ENCODE results near the gene ATP8A2. TPM values are rescaled to one million over a fixed set of nuclear protein-coding genes. Genes with fewer than 3 reads are reported as not detected.
"Not testable (repeated sequence)": the region's sequence is repeated elsewhere in the genome, so short reads cannot be mapped to it uniquely, and the experiment has no call there.

The ATP8A2 gene
- total RNA-seq, 2 donors from 2014 or later = 0.23 to 6.1 TPM

- intact Hi-C loops (cut with DNase I) = no loop called here
- no peaks in the 10 kb centered on the region for H3K27me3 ChIP-seq (replicated peaks; ENCODE audit: insufficient read depth)
- whole genome bisulfite sequencing = 56% methylated on average over 4 of the region's 4 CpGs
- H3K9me3 ChIP-seq = no peaks in the 10 kb centered on the region
- H3K4me3 ChIP-seq = no peak overlapping the region
- H3K4me1 ChIP-seq (replicated peaks) = no peaks in the 10 kb centered on the region
- H3K36me3 ChIP-seq = no peaks in the 10 kb centered on the region
- DNase-seq (ENCODE audit: low spot score) = no peak
- TF ChIP-seq POLR2AphosphoS5 (IDR thresholded peaks at IDR 0.05) (no peak), CTCF (IDR thresholded peaks at IDR 0.05) (no peak), POLR2A (IDR thresholded peaks at IDR 0.05) (no peak)
- no peak overlapping the region for H3K27ac ChIP-seq
These were observed 412.3 kb downstream of the ATP8A2 start for GRCh38 chr13:25784119-25784518.

GRCh38 chr13:25790137-25790536 lies 418.4 kb downstream of the ATP8A2 start:
- H3K4me3 ChIP-seq; H3K27me3 ChIP-seq (replicated peaks; ENCODE audit: insufficient read depth); H3K9me3 ChIP-seq; H3K4me1 ChIP-seq (replicated peaks); intact Hi-C loops (cut with DNase I); DNase-seq (ENCODE audit: low spot score); H3K27ac ChIP-seq; H3K36me3 ChIP-seq: not testable (repeated sequence)
- 95% methylated on average over 1 of the region's 1 CpG for WGBS

GRCh38 chr13:25795277-25795676 lies 423.5 kb downstream of the ATP8A2 start:
- intact Hi-C loops (cut with DNase I) = no loop called here
- WGBS = 91% methylated on average over 1 of the region's 1 CpG

GRCh38 chr13:25796474-25796873 lies 424.7 kb downstream of the ATP8A2 start:
- Histone ChIP-seq H3K4me1 (replicated peaks) (no peaks in the 10 kb centered on the region), H3K9me3 (no peaks in the 10 kb centered on the region), H3K27ac (no peak overlapping the region), H3K36me3 (no peaks in the 10 kb centered on the region), H3K4me3 (no peak overlapping the region), H3K27me3 (replicated peaks; ENCODE audit: insufficient read depth) (no peaks in the 10 kb centered on the region)
- WGBS = 95% methylated on average over 1 of the region's 1 CpG
- intact Hi-C loops (cut with DNase I) = no loop called here
- no peak for DNase-seq (ENCODE audit: low spot score)
- TF ChIP-seq POLR2A (IDR thresholded peaks at IDR 0.05) (no peak), CTCF (IDR thresholded peaks at IDR 0.05) (no peak), POLR2AphosphoS5 (IDR thresholded peaks at IDR 0.05) (no peak)

More at GRCh38 chr13:25795277-25795676, 423.5 kb downstream of the ATP8A2 start:
- Histone ChIP-seq H3K9me3 (peaks cover 3% of the 10 kb centered on the region), H3K36me3 (no peaks in the 10 kb centered on the region), H3K27me3 (replicated peaks; ENCODE audit: insufficient read depth) (no peaks in the 10 kb centered on the region), H3K4me1 (replicated peaks) (no peaks in the 10 kb centered on the region), H3K4me3 (no peak overlapping the region), H3K27ac (no peak overlapping the region)
- TF ChIP-seq CTCF (IDR thresholded peaks at IDR 0.05) (no peak), POLR2AphosphoS5 (IDR thresholded peaks at IDR 0.05) (no peak), POLR2A (IDR thresholded peaks at IDR 0.05) (no peak)
- no peak for DNase-seq (ENCODE audit: low spot score)

- TF ChIP-seq POLR2AphosphoS5 (IDR thresholded peaks at IDR 0.05) (no peak), POLR2A (IDR thresholded peaks at IDR 0.05) (no peak), CTCF (IDR thresholded peaks at IDR 0.05) (no peak)
- Histone ChIP-seq H3K27ac (no peak overlapping the region), H3K27me3 (replicated peaks; ENCODE audit: insufficient read depth) (no peaks in the 10 kb centered on the region), H3K36me3 (no peaks in the 10 kb centered on the region), H3K4me1 (replicated peaks) (no peaks in the 10 kb centered on the region), H3K4me3 (no peak overlapping the region), H3K9me3 (no peaks in the 10 kb centered on the region)
- intact Hi-C loops (cut with DNase I) = no loop called here
- DNase-seq (ENCODE audit: low spot score) = no peak
- WGBS = 52% methylated on average over 3 of the region's 3 CpGs
These were observed 427.2 kb downstream of the ATP8A2 start for GRCh38 chr13:25798998-25799397.
